Measurements from ENCODE around the gene RHOG.

RHOG gene

DNA sequence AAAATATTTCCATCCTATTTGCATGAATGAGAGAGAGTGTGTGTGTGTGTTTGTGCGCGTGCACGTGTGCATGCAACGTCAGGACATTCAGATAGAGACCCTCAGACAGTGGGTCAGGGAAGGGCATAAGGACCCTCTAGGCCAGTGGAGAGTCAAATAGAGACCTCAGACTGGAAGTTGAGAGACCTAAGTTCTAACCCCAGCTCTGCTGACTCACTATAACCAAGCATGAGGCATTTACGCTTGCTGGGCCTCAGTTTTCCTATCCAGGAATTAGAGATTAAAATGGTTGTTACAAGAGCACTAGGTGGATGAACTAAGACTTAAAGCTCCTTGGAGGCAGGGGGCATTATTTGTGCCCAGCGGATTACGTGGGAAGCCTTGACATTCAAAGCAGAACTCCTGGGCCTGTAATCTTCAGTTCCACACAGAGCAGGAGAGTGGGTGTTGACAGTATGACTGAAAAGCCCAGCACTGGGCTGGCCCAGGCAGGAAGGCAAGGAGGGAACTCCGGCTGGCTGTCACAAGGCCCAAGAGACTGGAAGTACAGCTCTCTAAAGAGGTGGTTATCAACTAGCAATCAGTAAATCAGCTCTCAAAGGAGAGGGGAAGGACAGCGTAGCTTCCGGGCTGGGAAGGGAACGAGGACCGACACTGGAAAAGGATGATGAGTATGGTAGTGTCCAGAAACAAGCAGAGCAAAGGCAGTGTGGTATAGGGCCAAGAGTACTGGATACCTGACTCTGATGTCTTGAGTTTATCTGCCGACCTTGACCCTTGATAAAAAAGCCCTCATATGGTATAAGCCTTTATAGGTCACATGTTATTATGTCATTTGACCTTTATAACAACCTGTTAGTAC is 9.2 kb downstream of the RHOG start:
- peak overlapping the region; percentile 93 for H3K27ac Mint-ChIP-seq
- H3K9me3 Mint-ChIP-seq: no peaks in the 10 kb centered on the region
- peaks cover 80% of the 10 kb centered on the region for H3K4me1 Mint-ChIP-seq
- peak overlapping the region; percentile 82 for H3K4me3 Mint-ChIP-seq
- peak; percentile 77 for ATAC-seq
- DNase-seq (ENCODE audit: low spot score in 2 of 2): no peak
- peaks cover 99% of the 10 kb centered on the region for H3K36me3 Mint-ChIP-seq

DNA sequence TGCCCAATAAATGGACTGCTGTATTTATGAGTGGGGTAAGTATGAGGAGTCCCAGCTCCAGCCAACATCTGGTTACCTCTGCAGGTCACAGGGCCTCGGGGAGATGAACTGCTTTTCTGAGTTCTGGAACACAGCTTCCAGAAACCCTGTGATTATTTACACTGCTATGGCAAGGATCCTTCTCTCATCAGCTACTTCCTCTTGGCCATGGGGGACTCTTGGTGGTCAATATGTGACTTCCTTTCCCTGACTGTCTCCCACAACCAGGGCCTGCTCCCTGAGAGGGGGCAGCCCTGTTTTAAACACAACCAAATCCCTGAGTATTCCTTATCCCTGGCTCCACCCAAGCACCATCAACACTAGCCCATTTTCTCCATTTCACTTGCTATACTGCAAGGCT is 10.0 kb downstream of the RHOG start:
- Mint-ChIP-seq H3K9me3 (no peaks in the 10 kb centered on the region), H3K4me3 (peak overlapping the region; percentile 82), H3K4me1 (peaks cover 78% of the 10 kb centered on the region), H3K36me3 (peaks cover 99% of the 10 kb centered on the region), H3K27ac (peak overlapping the region; percentile 93)
- DNase-seq (ENCODE audit: low spot score in 2 of 2): no peak
- no peak for ATAC-seq

- Mint-ChIP-seq H3K9me3 (no peaks in the 10 kb centered on the region), H3K36me3 (peaks cover 99% of the 10 kb centered on the region), H3K27ac (peak overlapping the region; percentile 93), H3K4me1 (peaks cover 78% of the 10 kb centered on the region), H3K4me3 (peak overlapping the region; percentile 82)
- ATAC-seq (no peak), DNase-seq (ENCODE audit: low spot score in 2 of 2) (no peak)
Measured at GRCh38 chr11:3830088-3830487, 10.7 kb downstream of the RHOG start.

GRCh38 chr11:3827434-3828186 is 13.1 kb downstream of the RHOG start:
- H3K4me3 Mint-ChIP-seq: no peak overlapping the region
- peaks cover 66% of the 10 kb centered on the region for H3K4me1 Mint-ChIP-seq
- no peak for ATAC-seq
- no peak for DNase-seq (ENCODE audit: low spot score in 2 of 2)
- no peaks in the 10 kb centered on the region for H3K9me3 Mint-ChIP-seq
- peak overlapping the region; percentile 88 for H3K27ac Mint-ChIP-seq
- H3K36me3 Mint-ChIP-seq: peaks cover 92% of the 10 kb centered on the region

DNA sequence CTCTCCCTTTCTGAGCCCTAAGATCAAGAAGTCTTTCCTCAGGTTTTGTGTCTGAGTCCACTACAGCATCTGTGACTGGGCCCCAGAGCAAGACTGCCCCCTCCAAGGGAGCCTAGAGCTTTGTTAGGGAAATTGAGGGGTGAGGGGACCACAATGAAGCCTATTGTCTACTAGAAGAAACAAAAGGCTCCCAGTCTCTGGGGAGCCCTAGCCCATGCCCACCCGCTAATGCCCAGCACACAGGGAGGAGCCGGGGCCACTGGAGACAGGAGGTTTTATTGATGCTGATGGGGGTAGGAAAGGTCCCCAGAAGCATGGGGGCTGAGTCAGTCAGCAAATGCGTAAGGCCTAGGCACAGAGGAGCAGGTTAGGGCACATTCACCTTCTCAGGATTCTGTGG is 14.0 kb downstream of the RHOG start:
- Mint-ChIP-seq H3K4me1 (peaks cover 57% of the 10 kb centered on the region), H3K27ac (peak overlapping the region; percentile 88), H3K9me3 (no peaks in the 10 kb centered on the region), H3K36me3 (peaks cover 85% of the 10 kb centered on the region), H3K4me3 (no peak overlapping the region)
- DNase-seq (ENCODE audit: low spot score in 2 of 2): no peak
- no peak for ATAC-seq

DNA sequence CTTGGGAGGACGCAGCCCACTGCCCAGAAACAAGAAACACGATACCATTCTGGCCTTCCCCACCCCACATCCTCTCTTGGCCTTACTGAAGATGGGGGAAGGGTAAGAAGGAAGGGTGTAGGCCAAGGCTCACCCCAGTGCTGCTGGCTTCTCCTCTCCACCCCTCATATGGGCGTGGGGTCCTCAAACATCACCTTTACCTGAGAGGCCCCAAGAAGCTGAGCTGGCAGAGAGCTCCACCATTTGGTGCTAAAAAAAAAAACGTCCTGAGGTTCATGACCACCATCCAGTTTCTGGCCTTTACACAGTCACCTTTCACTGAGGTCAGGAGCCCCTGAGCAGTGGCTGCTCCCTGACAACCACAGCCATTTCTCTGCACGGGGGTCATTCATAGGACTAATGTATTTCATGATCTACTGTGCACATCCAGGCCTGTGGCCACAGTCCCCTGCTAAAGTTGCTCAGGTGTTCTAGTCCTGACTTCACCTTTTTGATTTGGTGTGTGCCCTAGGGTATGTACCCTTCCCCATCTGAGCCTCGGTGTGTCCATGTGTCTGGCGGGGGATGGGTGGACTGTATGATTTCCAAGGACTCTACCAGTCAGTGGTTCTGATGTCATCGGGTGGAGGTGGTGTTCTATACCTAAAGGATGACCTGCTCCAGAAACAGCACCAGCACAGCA is 15.1 kb downstream of the RHOG start:
- ATAC-seq: peak; percentile 19

DNA sequence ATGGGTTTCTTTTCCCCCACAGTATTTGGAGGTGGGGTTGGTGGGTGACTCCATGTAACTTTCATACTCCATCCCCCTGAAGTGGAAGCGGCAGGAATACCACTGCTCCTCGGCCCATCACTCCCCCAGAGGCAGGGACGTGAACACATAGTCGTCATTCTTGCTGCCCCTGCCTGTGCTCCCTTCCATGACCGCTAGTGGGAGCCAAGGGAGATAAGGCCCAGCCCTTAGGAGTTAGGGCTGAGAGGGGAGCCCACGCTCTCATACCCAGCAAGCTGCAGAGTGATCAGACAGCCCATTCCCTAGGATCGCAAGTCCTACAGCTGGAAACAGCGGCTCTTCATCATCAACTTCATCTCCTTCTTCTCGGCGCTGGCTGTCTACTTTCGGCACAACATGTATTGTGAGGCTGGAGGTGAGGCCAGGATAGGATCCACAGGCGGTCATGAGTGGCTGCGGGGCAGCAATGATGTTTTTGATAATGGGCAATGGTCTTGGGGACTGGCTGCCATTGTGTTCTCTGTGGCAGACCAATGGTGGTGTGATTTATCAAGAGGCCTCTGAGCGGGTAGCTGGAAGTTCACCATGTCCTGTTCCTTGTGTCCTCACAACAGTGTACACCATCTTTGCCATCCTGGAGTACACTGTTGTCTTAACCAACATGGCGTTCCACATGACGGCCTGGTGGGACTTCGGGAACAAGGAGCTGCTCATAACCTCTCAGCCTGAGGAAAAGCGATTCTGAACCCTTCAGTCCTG is 15.9 kb downstream of the RHOG start:
- Mint-ChIP-seq H3K4me1 (peaks cover 40% of the 10 kb centered on the region), H3K4me3 (no peak overlapping the region), H3K36me3 (peaks cover 66% of the 10 kb centered on the region), H3K9me3 (no peaks in the 10 kb centered on the region), H3K27ac (peak overlapping the region; percentile 88)
- DNase-seq (ENCODE audit: low spot score in 2 of 2) (peak; percentile 77 to 89), ATAC-seq (peak; percentile 91)

More for the DNA sequence above, 15.1 kb downstream of the RHOG start:
- peaks cover 74% of the 10 kb centered on the region for H3K36me3 Mint-ChIP-seq
- peak overlapping the region; percentile 88 for H3K27ac Mint-ChIP-seq
- H3K4me1 Mint-ChIP-seq: peaks cover 46% of the 10 kb centered on the region
- DNase-seq (ENCODE audit: low spot score in 2 of 2): no peak
- no peaks in the 10 kb centered on the region for H3K9me3 Mint-ChIP-seq
- H3K4me3 Mint-ChIP-seq: no peak overlapping the region

GRCh38 chr11:3823762-3824506 is 16.8 kb downstream of the RHOG start:
- peak overlapping the region; percentile 88 for H3K27ac Mint-ChIP-seq
- no peaks in the 10 kb centered on the region for H3K9me3 Mint-ChIP-seq
- H3K36me3 Mint-ChIP-seq: peaks cover 57% of the 10 kb centered on the region
- no peak overlapping the region for H3K4me3 Mint-ChIP-seq
- ATAC-seq (no peak), DNase-seq (ENCODE audit: low spot score in 2 of 2) (no peak)
- H3K4me1 Mint-ChIP-seq: peaks cover 40% of the 10 kb centered on the region

DNA sequence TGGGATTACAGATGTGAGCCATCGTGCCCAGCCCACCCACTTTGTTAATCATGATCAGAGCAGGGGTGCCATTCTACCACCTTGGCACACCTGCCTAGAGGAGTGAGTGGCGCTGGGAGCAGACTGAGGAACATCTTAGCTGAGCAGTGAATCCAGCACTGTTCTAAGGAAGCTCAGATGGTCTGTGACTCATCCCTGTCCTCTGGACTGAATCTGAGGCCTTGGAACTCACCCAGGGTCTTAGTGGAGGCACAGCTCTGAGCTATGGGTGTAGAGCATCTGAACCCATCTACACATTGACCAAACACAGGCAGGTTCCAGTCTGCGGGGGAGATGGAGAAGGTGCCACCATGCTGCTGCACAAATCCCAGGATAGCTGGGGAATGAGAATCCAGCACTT is 17.5 kb downstream of the RHOG start:
- DNase-seq (ENCODE audit: low spot score in 2 of 2): no peak
- peak overlapping the region; percentile 88 for H3K27ac Mint-ChIP-seq
- H3K36me3 Mint-ChIP-seq: peaks cover 55% of the 10 kb centered on the region

DNA sequence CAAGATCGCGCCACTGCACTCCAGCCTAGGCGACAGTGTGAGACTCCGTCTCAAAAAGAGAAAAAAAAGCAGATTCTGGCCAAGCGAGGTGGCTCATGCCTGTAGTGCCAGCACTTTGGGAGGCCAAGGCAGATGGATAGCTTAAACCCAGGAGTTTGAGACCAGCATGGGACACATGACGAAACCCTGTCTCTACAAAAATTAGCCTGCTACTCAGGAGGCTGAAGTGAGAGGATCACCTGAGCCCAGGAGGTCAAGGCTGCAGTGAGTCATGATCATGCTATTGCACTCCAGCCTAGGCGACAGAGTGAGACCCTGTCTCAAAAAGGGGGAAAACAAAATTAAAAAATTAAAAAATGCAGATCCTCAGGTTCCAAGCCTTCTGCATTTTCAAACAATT is 18.4 kb downstream of the RHOG start:
- Mint-ChIP-seq H3K4me1 (peaks cover 32% of the 10 kb centered on the region), H3K36me3 (peaks cover 54% of the 10 kb centered on the region), H3K4me3 (no peak overlapping the region), H3K9me3 (no peaks in the 10 kb centered on the region), H3K27ac (no peak overlapping the region)
- ATAC-seq (no peak), DNase-seq (ENCODE audit: low spot score in 2 of 2) (no peak)

More for the DNA sequence above, 17.5 kb downstream of the RHOG start:
- ATAC-seq: no peak
- Mint-ChIP-seq H3K4me1 (peaks cover 40% of the 10 kb centered on the region), H3K9me3 (no peaks in the 10 kb centered on the region), H3K4me3 (no peak overlapping the region)

- H3K9me3 Mint-ChIP-seq: no peaks in the 10 kb centered on the region
- no peak for DNase-seq (ENCODE audit: low spot score in 2 of 2)
- no peak for ATAC-seq
- peaks cover 40% of the 10 kb centered on the region for H3K36me3 Mint-ChIP-seq
- H3K4me3 Mint-ChIP-seq: no peak overlapping the region
- no peak overlapping the region for H3K27ac Mint-ChIP-seq
- H3K4me1 Mint-ChIP-seq: peaks cover 21% of the 10 kb centered on the region
Measured at GRCh38 chr11:3820971-3821370, 19.8 kb downstream of the RHOG start.

DNA sequence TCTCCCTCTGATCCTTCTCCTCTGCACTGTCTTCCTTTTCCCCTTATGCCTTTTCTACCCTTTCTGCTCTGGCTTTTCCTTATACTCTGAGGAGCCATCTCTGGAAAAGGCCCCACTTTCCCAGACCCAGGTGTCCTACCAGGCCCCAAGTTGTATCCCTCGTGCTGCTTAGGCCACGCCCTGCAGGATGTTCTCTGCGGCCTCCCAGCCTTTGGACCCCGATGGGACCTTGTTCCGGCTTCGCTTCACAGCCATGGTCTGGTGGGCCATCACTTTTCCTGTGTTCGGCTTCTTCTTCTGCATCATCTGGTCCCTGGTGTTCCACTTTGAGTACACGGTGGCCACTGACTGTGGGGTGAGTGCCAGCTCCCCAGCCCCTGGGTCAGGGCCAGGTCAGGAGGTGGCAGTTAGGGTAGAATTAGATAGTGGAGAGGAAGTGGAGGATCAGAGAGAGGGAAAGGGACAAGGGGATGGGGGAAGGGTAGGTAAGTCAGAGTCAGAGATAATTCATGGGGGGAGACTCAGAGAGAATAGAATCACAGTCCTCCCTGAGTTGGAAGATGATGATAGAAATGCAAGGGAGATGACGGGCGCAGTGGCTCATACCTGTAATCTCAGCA is 23.5 kb downstream of the RHOG start:
- ATAC-seq (no peak), DNase-seq (ENCODE audit: low spot score in 2 of 2) (no peak)
- Mint-ChIP-seq H3K4me3 (no peak overlapping the region), H3K36me3 (peaks cover 13% of the 10 kb centered on the region), H3K9me3 (no peaks in the 10 kb centered on the region), H3K4me1 (no peaks in the 10 kb centered on the region), H3K27ac (peak overlapping the region; percentile 48)

DNA sequence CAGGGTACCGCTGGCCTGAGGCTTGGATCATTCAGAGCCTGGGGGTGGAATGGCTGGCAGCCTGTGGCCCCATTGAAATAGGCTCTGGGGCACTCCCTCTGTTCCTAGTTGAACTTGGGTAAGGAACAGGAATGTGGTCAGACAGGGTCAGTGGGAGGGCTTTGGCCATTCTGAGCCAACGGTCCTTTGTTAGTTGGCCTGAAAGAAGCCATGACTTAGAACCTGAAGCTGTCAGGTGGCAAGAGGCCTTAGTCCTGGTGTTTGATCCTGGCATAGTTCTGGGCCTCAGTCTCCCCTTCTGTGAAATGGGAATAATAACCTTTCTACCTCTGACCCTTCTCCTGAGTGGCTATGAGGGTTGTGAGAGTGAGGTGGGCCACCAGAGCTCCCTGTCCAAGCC is 24.1 kb downstream of the RHOG start:
- H3K36me3 Mint-ChIP-seq: peaks cover 13% of the 10 kb centered on the region
- no peaks in the 10 kb centered on the region for H3K9me3 Mint-ChIP-seq
- DNase-seq (ENCODE audit: low spot score in 2 of 2): no peak
- no peak for ATAC-seq
- no peak overlapping the region for H3K4me3 Mint-ChIP-seq
- H3K4me1 Mint-ChIP-seq: no peaks in the 10 kb centered on the region
- H3K27ac Mint-ChIP-seq: no peak overlapping the region

GRCh38 chr11:3815845-3816244 is 24.9 kb downstream of the RHOG start:
- Mint-ChIP-seq H3K36me3 (peaks cover 13% of the 10 kb centered on the region), H3K9me3 (no peaks in the 10 kb centered on the region), H3K4me3 (no peak overlapping the region), H3K27ac (no peak overlapping the region), H3K4me1 (no peaks in the 10 kb centered on the region)
- ATAC-seq (no peak), DNase-seq (ENCODE audit: low spot score in 2 of 2) (no peak)

Data from stimulated activated effector memory CD8-positive, alpha-beta T cell treated with anti-CD3 and anti-CD28 coated beads, Interleukin-12 subunit alpha, Interleukin-12 subunit beta, amount 100 ng/mL, for 72 hours (primary cell).